ENCODE results near the gene FKBP10. TPM values are rescaled to one million over a fixed set of nuclear protein-coding genes. Genes with fewer than 3 reads are reported as not detected.
"Not testable (repeated sequence)": the region's sequence is repeated elsewhere in the genome, so short reads cannot be mapped to it uniquely, and the experiment has no call there.

FKBP10 gene
- total RNA-seq, 1 experiment from 2014 or later, result 115 TPM

GRCh38 chr17:41837761-41838538, 25.1 kb downstream of the FKBP10 start, which contains the start of gene KLHL10:
Gene KLHL10 (plus strand): TSS chr17:41837825. CDS start chr17:41837933, 108 bp downstream.
- DNase-seq (ENCODE audit: low read depth), result no peak

GRCh38 chr17:41839448-41839847, 26.6 kb downstream of the FKBP10 start:
- not testable (repeated sequence) for DNase-seq (ENCODE audit: low read depth)

- not testable (repeated sequence) for DNase-seq (ENCODE audit: low read depth)
Observed at GRCh38 chr17:41840781-41841180, 28.0 kb downstream of the FKBP10 start.

DNA sequence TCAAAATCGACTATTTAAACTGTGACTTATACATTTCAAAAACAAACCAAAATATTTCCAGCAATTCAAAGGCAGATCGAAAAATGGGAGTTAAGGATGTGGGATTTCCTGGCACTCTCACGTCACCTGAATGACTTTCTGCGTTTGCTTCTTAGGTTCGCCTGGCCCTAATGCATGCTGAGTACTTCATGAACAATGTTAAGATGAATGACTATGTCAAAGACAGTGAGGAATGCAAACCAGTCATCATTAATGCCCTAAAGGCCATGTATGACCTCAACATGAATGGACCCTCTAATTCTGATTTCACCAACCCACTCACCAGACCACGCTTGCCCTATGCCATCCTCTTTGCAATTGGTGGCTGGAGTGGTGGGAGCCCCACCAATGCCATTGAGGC, 32.2 kb downstream of the FKBP10 start:
- peak; percentile 50 for DNase-seq (ENCODE audit: low read depth)

GRCh38 chr17:41848788-41849187, 36.0 kb downstream of the FKBP10 start:
- DNase-seq (ENCODE audit: low read depth), result no peak

GRCh38 chr17:41849251-41849990, 36.6 kb downstream of the FKBP10 start:
- DNase-seq (ENCODE audit: low read depth), result no peak

DNA sequence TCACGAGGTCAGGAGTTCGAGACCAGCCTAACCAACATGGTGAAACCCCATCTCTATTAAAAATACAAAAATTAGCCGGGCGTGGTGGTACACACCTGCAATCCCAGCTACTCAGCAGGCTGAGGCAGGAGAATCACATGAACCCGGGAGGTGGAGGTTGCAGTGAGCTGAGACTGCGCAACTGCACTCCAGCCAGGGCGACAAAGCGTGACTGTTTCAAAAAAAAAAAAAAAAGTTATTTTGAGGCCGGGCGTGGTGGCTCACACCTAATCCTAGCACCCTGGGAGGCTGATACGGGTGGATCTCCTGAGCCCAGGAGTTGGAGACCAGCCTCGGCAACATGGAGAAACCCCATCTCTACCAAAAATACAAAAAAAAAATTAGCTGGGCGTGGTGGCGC, 38.6 kb downstream of the FKBP10 start:
- not testable (repeated sequence) for DNase-seq (ENCODE audit: low read depth)

DNA sequence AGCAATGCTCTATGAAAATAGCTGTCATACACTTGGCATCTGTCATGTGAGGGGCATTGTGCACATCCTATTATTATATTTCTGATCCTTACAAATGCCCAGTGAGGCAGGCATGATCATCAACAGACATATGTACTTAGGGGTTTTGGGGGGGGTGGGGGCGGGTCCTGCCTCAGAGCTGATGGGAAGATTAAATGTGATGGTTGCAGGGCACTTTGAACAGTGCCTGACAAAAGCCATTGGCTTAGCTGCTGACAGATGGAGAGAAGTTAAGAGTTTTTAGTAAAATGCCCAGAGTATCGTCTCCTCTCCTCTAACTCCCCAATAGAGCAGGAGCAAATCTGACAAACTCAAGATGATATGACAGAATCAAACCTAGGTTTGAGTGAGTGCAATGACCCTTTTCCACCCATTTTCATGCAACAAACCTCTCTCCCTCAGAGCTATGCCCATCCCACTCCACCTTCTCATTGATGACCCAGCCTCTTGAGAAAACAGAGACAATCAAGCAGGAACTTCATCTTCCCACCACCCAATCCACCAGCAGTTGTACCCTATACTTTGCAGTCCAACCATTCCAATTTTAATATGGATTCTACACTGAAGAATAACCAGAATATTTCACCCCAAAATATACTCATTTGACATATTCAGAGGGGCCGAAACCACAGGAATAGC, 47.6 kb downstream of the FKBP10 start:
- no peak for DNase-seq (ENCODE audit: low read depth)

- no peak for DNase-seq (ENCODE audit: low read depth)
Observed at GRCh38 chr17:41863074-41863848, 50.5 kb downstream of the FKBP10 start.

- peak; percentile 11 for DNase-seq (ENCODE audit: low read depth)
Observed at GRCh38 chr17:41864498-41864835, 51.7 kb downstream of the FKBP10 start.

DNA sequence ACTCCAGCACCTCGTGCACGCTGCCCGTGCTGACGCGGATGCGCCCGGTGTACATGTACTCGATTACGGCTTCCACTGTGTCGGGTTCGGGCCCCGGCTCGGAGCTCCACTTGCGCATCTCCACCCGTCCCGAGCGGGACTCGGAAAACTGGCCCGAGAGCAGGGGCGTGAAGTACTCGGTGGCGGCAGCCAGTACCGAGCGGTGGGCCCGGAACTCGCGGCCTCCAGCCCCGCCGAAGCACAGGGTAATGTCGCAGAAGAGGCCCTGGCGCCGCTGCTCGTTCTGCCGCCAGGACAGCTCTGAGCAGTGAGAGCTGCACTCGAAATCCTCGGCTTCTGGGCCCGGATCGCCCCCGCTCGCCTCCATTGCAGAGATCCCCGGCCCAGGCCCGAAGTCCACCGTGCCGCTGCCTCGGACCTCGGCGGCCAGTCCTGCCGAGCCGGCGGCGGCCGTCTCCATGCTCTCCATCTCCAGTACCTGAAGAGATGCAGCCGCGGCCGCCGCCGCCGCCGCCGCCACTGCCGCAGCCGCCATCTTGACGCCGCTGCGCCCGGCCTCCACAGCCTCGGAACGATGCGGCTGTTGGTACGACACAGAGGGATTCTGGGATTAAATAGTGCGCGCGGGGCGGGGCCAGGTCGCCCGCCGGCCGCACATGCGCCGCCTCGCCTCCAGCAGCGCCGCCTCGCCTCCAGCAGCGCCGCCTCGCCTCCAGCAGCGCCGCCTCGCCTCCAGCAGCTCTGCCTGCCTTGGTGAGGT, 52.2 kb downstream of the FKBP10 start, which contains the start of gene KLHL11:
KLHL11 (minus strand) TSS at position 588 of the 760 bp plus-strand sequence; CDS start at position 535, 53 bp downstream.
- DNase-seq (ENCODE audit: low read depth), result peak; percentile 84

DNA sequence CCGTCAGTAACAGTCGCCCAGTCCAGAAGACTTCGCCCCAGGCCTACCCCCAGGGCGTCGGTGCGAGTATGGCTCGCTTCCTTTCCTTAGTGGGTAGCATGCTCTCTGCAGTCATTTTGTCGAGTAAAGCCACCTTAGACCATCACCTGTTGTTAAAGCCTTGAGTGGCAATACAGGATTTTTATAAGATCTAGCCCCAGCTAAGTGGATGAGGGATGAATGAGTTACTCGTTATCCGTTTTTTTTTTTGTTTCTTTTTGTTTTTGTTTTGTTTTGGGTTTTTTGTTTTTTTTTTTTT, 52.7 kb downstream of the FKBP10 start:
- DNase-seq (ENCODE audit: low read depth), result no peak

- DNase-seq (ENCODE audit: low read depth), result peak; percentile 10
Observed at GRCh38 chr17:41868568-41868967, 55.8 kb downstream of the FKBP10 start.

DNA sequence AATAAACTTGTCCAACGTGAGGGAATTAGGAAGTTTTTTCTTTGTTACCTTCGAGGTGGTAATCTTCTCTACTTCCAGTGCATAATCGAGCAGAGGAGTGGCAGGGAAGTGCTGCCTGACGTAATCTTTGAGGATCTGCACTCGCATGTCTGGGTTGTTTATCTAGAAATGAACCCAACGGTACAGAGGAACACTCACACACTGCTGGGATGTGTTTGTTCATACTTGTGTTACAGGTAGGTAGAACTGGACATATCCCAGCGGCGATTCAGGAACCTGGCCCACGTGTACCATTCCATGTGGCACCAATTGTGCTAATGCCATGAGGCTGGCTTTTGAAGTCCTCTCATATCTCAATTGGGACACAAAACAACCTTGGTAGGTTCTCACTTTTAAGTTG, 56.6 kb downstream of the FKBP10 start:
- DNase-seq (ENCODE audit: low read depth), result no peak

GRCh38 chr17:41870097-41870496, 57.3 kb downstream of the FKBP10 start:
- no peak for DNase-seq (ENCODE audit: low read depth)

DNA sequence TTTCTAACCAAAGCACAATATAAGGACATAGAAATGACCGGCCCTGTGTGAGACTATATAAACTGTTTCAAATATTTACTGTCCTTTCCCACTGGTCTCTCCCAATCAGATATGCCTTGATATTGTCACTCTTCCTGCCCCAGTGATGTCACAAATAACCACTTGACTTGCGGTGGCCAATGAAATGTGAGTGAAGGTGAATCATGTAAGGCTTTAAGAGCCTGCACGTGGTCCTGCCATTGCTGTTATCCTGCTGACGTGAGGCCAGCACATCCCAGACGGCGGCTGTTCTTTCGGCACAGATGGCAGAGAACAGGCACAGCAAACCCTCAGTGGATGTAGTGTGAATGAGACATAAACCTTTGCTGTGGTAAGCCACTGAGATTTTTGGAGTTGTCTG, 57.8 kb downstream of the FKBP10 start:
- DNase-seq (ENCODE audit: low read depth), result no peak

GRCh38 chr17:41871789-41872188, 59.0 kb downstream of the FKBP10 start:
- DNase-seq (ENCODE audit: low read depth), result no peak
